ENCODE measurements around the gene NRIP1.

- no peak for TF ChIP-seq CTCF (IDR thresholded peaks at IDR 0.05)
- TF ChIP-seq POLR2A (IDR thresholded peaks at IDR 0.05): no peak
- TF ChIP-seq POLR2AphosphoS5 (IDR thresholded peaks at IDR 0.05): no peak
Measured at GRCh38 chr21:15061747-15062605, 2.8 kb downstream of the NRIP1 start.
